SK-N-SH (cell line): ENCODE data around the gene CFAP299. TPM values are rescaled to one million over a fixed set of nuclear protein-coding genes. Genes with fewer than 3 reads are reported as not detected.

Source experiments
- CTCF ChIA-PET: fragments of 300-600, 350-600 bp; formaldehyde crosslinking; extraction: SDS; loops from one replicate; lab custom pipeline; 2021; lab: Yijun Ruan, JAX
- POLR2A ChIA-PET: fragments of 350-600 bp; sonication (Branson Sonifier 250); formaldehyde crosslinking; extraction: SDS; loops from one replicate; lab custom pipeline; 2020; ENCODE audit warnings: antibody characterized with exemption, inconsistent platforms; lab: Yijun Ruan, JAX
- DNase-seq: peaks from one replicate; pipeline ENCODE4 v3.0.0; 2012
- H2AFZ ChIP-seq: fragments of 200-600 bp; sonication (generic); 2 replicates; pipeline ENCODE4 v1.8.1; 2016; ENCODE audit warnings: antibody characterized with exemption, mild to moderate bottlenecking, low read depth
- H3F3A ChIP-seq: fragments of 200-600 bp; sonication (generic); replicated peaks from 2 replicates; pipeline ENCODE3; 2016; ENCODE audit warnings: antibody characterized with exemption, mild to moderate bottlenecking; ENCODE audit not compliant: insufficient read depth
- H3K27ac ChIP-seq, 2 experiments: fragments of 200-500 bp in 1 of 2; fragments of 200-600 bp in 1 of 2; sonication (Bioruptor generic) in 1 of 2; sonication (generic), shearing (Covaris generic) in 1 of 2; 2 replicates each; pipeline versions ENCODE4 v1.5.1 to v1.6.1; 2014 to 2016; ENCODE audit warnings: low read depth in 2 of 2, inconsistent platforms in 1 of 2, low read length in 1 of 2, mild to moderate bottlenecking in 1 of 2, mixed read lengths in 1 of 2
- H3K27me3 ChIP-seq: fragments of 200-600 bp; sonication (generic), shearing (Covaris generic); 2 replicates; pipeline ENCODE4 v1.6.1; 2016; ENCODE audit warnings: mixed run types; ENCODE audit not compliant: insufficient read depth
- H3K36me3 ChIP-seq, 2 experiments: fragments of 200-500 bp in 1 of 2; fragments of 200-600 bp in 1 of 2; sonication (Bioruptor generic) in 1 of 2; sonication (generic) in 1 of 2; replicated peaks in 1 of 2; 2 replicates each; pipeline versions ENCODE3 to v1.5.1; 2014 to 2016; ENCODE audit warnings: low read length in 1 of 2, mild to moderate bottlenecking in 1 of 2; ENCODE audit not compliant: insufficient read depth in 2 of 2, control insufficient read depth in 1 of 2
- H3K4me1 ChIP-seq, 2 experiments: fragments of 200-500 bp in 1 of 2; fragments of 200-600 bp in 1 of 2; sonication (Bioruptor generic) in 1 of 2; sonication (generic), shearing (Covaris generic) in 1 of 2; 2 replicates each; pipeline versions ENCODE4 v1.5.1 to v1.6.1; 2014 to 2016; ENCODE audit warnings: low read depth in 1 of 2, low read length in 1 of 2, mixed run types in 1 of 2; ENCODE audit not compliant: insufficient read depth in 2 of 2, control insufficient read depth in 1 of 2
- H3K4me2 ChIP-seq: fragments of 200-600 bp; sonication (generic), shearing (Covaris generic); 2 replicates; pipeline ENCODE4 v1.6.1; 2017; ENCODE audit warnings: mixed run types
- H3K4me3 ChIP-seq, 2 experiments: fragments of 200-500 bp in 1 of 2; fragments of 200-600 bp in 1 of 2; sonication (Bioruptor generic) in 1 of 2; sonication (generic), shearing (Covaris generic) in 1 of 2; 2 replicates each; pipeline versions ENCODE4 v1.5.1 to v1.8.1; 2014 to 2016; ENCODE audit warnings: low read depth in 2 of 2, inconsistent platforms in 1 of 2, low read length in 1 of 2, mild to moderate bottlenecking in 1 of 2, mixed read lengths in 1 of 2, moderate library complexity in 1 of 2
- H3K79me2 ChIP-seq: fragments of 200-600 bp; sonication (generic); 2 replicates; pipeline ENCODE4 v1.8.1; 2017; ENCODE audit warnings: mild to moderate bottlenecking; ENCODE audit not compliant: insufficient read depth
- H3K9ac ChIP-seq: fragments of 200-600 bp; sonication (generic); 2 replicates; pipeline ENCODE4 v1.6.1; 2017; ENCODE audit warnings: mixed run types
- H3K9me2 ChIP-seq: fragments of 200-600 bp; sonication (generic); 2 replicates; pipeline ENCODE4 v1.6.1; 2017; ENCODE audit warnings: mixed run types
- H3K9me3 ChIP-seq: fragments of 200-600 bp; sonication (generic); 2 replicates; pipeline ENCODE4 v1.6.1; 2017; ENCODE audit warnings: mixed run types, mild to moderate bottlenecking, moderate library complexity
- H4K20me1 ChIP-seq: fragments of 200-600 bp; sonication (generic); 2 replicates; pipeline ENCODE4 v1.6.1; 2017; ENCODE audit warnings: mild to moderate bottlenecking, mixed run types; ENCODE audit not compliant: insufficient read depth
- EP300 ChIP-seq, 2 experiments: IDR thresholded peaks; 2 replicates each; pipeline versions ENCODE4 v1.4.0 to v1.6.1; 2012; ENCODE audit warnings: borderline replicate concordance in 1 of 2, low read depth in 1 of 2, low read length in 1 of 2
- FOSL2 ChIP-seq: IDR thresholded peaks from 2 replicates; pipeline ENCODE4 v1.4.0; 2012; ENCODE audit warnings: low read depth, mild to moderate bottlenecking, moderate library complexity, borderline replicate concordance
- JUND ChIP-seq: IDR thresholded peaks from 2 replicates; pipeline ENCODE4 v1.4.0; 2012
- NFIC ChIP-seq: IDR thresholded peaks from 2 replicates; pipeline ENCODE4 v1.4.0; 2012; ENCODE audit warnings: borderline replicate concordance
- PBX3 ChIP-seq: IDR thresholded peaks from 2 replicates; pipeline ENCODE4; 2012
- SMC3 ChIP-seq: IDR thresholded peaks from 2 replicates; pipeline ENCODE4 v1.6.1; 2012; ENCODE audit warnings: low read depth, low read length, improper control_type of control experiment
- TAF1 ChIP-seq: IDR thresholded peaks from 2 replicates; pipeline ENCODE4 v1.6.1; 2012; ENCODE audit warnings: low read depth, mild to moderate bottlenecking, low read length, moderate library complexity, borderline replicate concordance
- TCF12 ChIP-seq: IDR thresholded peaks from 2 replicates; pipeline ENCODE4 v1.4.0; 2012
- TEAD4 ChIP-seq: IDR thresholded peaks from 2 replicates; pipeline ENCODE4 v1.4.0; 2012; ENCODE audit warnings: mild to moderate bottlenecking, borderline replicate concordance; ENCODE audit not compliant: insufficient read depth
- USF2 ChIP-seq: fragments of 150-350 bp; IDR thresholded peaks from 2 replicates; pipeline ENCODE4 v1.6.1; 2017; ENCODE audit warnings: antibody characterized with exemption, low read length, low read depth, borderline replicate concordance
- WGBS: methylation state at CpG from one replicate; pipeline ENCODE4 v1.1.6; 2017; ENCODE audit warnings: low lambda C conversion rate; 5-methylcytosine and 5-hydroxymethylcytosine counted together
- polyA plus RNA-seq, 3 experiments: library from polyadenylated mRNA; depleted of rRNA; stranded (reverse); fragments of >200 nt; gene quantifications; 2 replicates each; pipeline ENCODE4 v1.2.3, GENCODE V29; 2012
- TF ChIP-seq, protein P1 (sequence below): IDR thresholded peaks from 2 replicates; pipeline ENCODE4 v1.6.1; 2012; ENCODE audit warnings: mild to moderate bottlenecking, low read depth, low read length, moderate library complexity
- TF ChIP-seq, protein P2 (sequence below): IDR thresholded peaks from 2 replicates; pipeline ENCODE4 v1.4.0; 2012; ENCODE audit warnings: low read depth, borderline replicate concordance

The CFAP299 gene
- polyA plus RNA-seq, 1 of the 3 experiments (the other 2 are of a cell fraction): 1.2 TPM

DNA sequence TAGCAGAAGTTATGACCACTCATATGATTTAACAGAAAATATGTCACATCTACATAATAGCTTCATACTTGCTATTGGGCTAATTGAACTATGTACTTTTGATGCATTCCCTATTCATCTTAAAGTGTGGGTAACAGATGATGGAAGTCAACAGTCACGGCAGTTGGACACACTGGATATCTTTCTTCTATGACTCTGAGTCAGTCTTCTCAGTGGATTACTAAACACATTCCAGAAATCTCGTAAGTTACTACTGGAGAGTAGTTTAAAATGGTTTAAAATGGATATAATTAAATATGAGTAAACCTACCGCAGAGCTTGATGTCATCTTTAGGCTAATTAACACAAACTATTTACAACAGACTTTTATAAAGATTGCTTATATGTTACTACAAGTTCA lies 30.1 kb upstream of the CFAP299 start (continued):
- TF ChIP-seq, protein P1, sequence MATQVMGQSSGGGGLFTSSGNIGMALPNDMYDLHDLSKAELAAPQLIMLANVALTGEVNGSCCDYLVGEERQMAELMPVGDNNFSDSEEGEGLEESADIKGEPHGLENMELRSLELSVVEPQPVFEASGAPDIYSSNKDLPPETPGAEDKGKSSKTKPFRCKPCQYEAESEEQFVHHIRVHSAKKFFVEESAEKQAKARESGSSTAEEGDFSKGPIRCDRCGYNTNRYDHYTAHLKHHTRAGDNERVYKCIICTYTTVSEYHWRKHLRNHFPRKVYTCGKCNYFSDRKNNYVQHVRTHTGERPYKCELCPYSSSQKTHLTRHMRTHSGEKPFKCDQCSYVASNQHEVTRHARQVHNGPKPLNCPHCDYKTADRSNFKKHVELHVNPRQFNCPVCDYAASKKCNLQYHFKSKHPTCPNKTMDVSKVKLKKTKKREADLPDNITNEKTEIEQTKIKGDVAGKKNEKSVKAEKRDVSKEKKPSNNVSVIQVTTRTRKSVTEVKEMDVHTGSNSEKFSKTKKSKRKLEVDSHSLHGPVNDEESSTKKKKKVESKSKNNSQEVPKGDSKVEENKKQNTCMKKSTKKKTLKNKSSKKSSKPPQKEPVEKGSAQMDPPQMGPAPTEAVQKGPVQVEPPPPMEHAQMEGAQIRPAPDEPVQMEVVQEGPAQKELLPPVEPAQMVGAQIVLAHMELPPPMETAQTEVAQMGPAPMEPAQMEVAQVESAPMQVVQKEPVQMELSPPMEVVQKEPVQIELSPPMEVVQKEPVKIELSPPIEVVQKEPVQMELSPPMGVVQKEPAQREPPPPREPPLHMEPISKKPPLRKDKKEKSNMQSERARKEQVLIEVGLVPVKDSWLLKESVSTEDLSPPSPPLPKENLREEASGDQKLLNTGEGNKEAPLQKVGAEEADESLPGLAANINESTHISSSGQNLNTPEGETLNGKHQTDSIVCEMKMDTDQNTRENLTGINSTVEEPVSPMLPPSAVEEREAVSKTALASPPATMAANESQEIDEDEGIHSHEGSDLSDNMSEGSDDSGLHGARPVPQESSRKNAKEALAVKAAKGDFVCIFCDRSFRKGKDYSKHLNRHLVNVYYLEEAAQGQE: no peak
- TF ChIP-seq USF2 (no peak), TCF12 (peak; percentile 72; the same call in 1 of the 2 replicates)
- TF ChIP-seq, protein P2, sequence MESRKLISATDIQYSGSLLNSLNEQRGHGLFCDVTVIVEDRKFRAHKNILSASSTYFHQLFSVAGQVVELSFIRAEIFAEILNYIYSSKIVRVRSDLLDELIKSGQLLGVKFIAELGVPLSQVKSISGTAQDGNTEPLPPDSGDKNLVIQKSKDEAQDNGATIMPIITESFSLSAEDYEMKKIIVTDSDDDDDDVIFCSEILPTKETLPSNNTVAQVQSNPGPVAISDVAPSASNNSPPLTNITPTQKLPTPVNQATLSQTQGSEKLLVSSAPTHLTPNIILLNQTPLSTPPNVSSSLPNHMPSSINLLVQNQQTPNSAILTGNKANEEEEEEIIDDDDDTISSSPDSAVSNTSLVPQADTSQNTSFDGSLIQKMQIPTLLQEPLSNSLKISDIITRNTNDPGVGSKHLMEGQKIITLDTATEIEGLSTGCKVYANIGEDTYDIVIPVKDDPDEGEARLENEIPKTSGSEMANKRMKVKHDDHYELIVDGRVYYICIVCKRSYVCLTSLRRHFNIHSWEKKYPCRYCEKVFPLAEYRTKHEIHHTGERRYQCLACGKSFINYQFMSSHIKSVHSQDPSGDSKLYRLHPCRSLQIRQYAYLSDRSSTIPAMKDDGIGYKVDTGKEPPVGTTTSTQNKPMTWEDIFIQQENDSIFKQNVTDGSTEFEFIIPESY: no peak

DNA sequence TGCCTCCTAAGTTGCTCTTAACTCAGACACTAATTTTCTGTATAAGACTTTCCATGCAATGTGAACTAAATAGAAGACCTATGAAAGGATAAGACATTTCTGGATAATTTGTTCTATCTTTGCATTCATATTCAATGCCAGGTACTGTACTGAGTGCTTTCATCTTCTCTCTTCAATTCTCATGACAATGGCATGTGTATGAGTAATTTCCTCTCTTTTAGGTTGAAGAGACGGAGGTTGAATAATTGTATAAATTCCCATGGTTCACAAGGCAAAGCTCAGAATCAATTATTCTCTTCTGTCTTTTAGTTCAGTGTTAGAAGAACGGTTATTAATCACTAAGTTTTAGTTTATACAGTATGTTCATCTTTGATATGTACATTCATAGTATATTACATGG lies 29.3 kb upstream of the CFAP299 start:
- H2AFZ ChIP-seq: no peak overlapping the region
- peaks cover 6% of the 10 kb centered on the region for H3K79me2 ChIP-seq
- no peaks in the 10 kb centered on the region for H3K9me2 ChIP-seq
- 9% methylated on average over 2 of the region's 2 CpGs for WGBS
- CTCF ChIA-PET: no interaction called here
- no peaks in the 10 kb centered on the region for H3K9me3 ChIP-seq
- H4K20me1 ChIP-seq: no peaks in the 10 kb centered on the region
- H3K27me3 ChIP-seq: no peaks in the 10 kb centered on the region
- peak in 1 of 2 experiments; percentile 83; a peak in 2 of 4 replicates for TF ChIP-seq EP300 (IDR thresholded peaks at IDR 0.05; ENCODE audit: borderline replicate concordance in 1 of 2, low read depth in 1 of 2, low read length in 1 of 2)
- TF ChIP-seq JUND: peak; percentile 76
- peak; percentile 83 for TF ChIP-seq FOSL2
- peak; percentile 7; the same call in 1 of the 2 replicates for TF ChIP-seq NFIC
- no peak for TF ChIP-seq SMC3
- peak; percentile 72 for TF ChIP-seq TCF12
- TF ChIP-seq TEAD4: peak; percentile 68; the same call in 1 of the 2 replicates
- TF ChIP-seq TAF1: no peak
- TF ChIP-seq PBX3: peak; percentile 79
- peak overlapping the region; percentile 63 for H3K9ac ChIP-seq
- POLR2A ChIA-PET: no interaction called here
- peaks cover 5 to 35% of the 10 kb centered on the region in 2 experiments for H3K4me1 ChIP-seq
- H3F3A ChIP-seq: peaks cover 69% of the 10 kb centered on the region
- H3K27ac ChIP-seq: peak overlapping the region; percentile 72 to 98; a peak in 3 of 4 replicates
- no peak for DNase-seq
- peaks cover 0 to 4% of the 10 kb centered on the region in 2 experiments for H3K36me3 ChIP-seq
- peak overlapping the region; percentile 68 for H3K4me2 ChIP-seq
- no peak overlapping the region for H3K4me3 ChIP-seq
